ENCODE measurements around the gene FDPS.
A peak's percentile ranks its signal among the peaks of the same experiment; 100 is the strongest.
"Not testable (repeated sequence)": the region's sequence is repeated elsewhere in the genome, so short reads cannot be mapped to it uniquely, and the experiment has no call there.

FDPS gene

GRCh38 chr1:155324717-155325602 lies 16.3 kb downstream of the FDPS start:
- H3K4me3 ChIP-seq (ENCODE audit: low read depth in 1 of 2, low read length in 1 of 2): peak overlapping the region; percentile 77 to 100
- TF ChIP-seq CTCF (IDR thresholded peaks at IDR 0.05): no peak
- H3K36me3 ChIP-seq: peaks cover 5% of the 10 kb centered on the region
- peaks cover 38 to 48% of the 10 kb centered on the region in 2 experiments for H3K4me1 ChIP-seq (ENCODE audit: control insufficient read depth in 1 of 2, insufficient read depth in 1 of 2, low read depth in 1 of 2, low read length in 1 of 2)
- no peaks in the 10 kb centered on the region for H3K9me3 ChIP-seq
- H3K27ac ChIP-seq: peak overlapping the region; percentile 90
- H3K27me3 ChIP-seq: no peaks in the 10 kb centered on the region

- Histone ChIP-seq H3K27me3 (no peaks in the 10 kb centered on the region), H3K27ac (peak overlapping the region; percentile 90), H3K9me3 (no peaks in the 10 kb centered on the region), H3K4me1 (ENCODE audit: control insufficient read depth in 1 of 2, insufficient read depth in 1 of 2, low read depth in 1 of 2, low read length in 1 of 2) (peaks cover 35 to 43% of the 10 kb centered on the region in 2 experiments), H3K36me3 (peaks cover 11% of the 10 kb centered on the region), H3K4me3 (ENCODE audit: low read depth in 1 of 2, low read length in 1 of 2) (no peak overlapping the region)
- no peak for TF ChIP-seq CTCF (IDR thresholded peaks at IDR 0.05)
Observed at GRCh38 chr1:155325603-155325893, 16.9 kb downstream of the FDPS start.

GRCh38 chr1:155326020-155326526 lies 17.4 kb downstream of the FDPS start:
- Histone ChIP-seq H3K4me3 (ENCODE audit: low read depth in 1 of 2, low read length in 1 of 2) (no peak overlapping the region), H3K27ac (peak overlapping the region; percentile 5)

GRCh38 chr1:155326631-155327037 lies 18.0 kb downstream of the FDPS start:
- Histone ChIP-seq H3K27me3 (no peaks in the 10 kb centered on the region), H3K36me3 (peaks cover 21% of the 10 kb centered on the region), H3K27ac (no peak overlapping the region), H3K9me3 (no peaks in the 10 kb centered on the region), H3K4me1 (ENCODE audit: control insufficient read depth in 1 of 2, insufficient read depth in 1 of 2, low read depth in 1 of 2, low read length in 1 of 2) (peaks cover 24 to 32% of the 10 kb centered on the region in 2 experiments), H3K4me3 (ENCODE audit: low read depth in 1 of 2, low read length in 1 of 2) (no peak overlapping the region)
- no peak for TF ChIP-seq CTCF (IDR thresholded peaks at IDR 0.05)

More at GRCh38 chr1:155326020-155326526, 17.4 kb downstream of the FDPS start:
- H3K9me3 ChIP-seq: no peaks in the 10 kb centered on the region
- H3K27me3 ChIP-seq: no peaks in the 10 kb centered on the region
- no peak for TF ChIP-seq CTCF (IDR thresholded peaks at IDR 0.05)
- peaks cover 30 to 37% of the 10 kb centered on the region in 2 experiments for H3K4me1 ChIP-seq (ENCODE audit: control insufficient read depth in 1 of 2, insufficient read depth in 1 of 2, low read depth in 1 of 2, low read length in 1 of 2)
- H3K36me3 ChIP-seq: peaks cover 16% of the 10 kb centered on the region

GRCh38 chr1:155327981-155328380 lies 19.3 kb downstream of the FDPS start:
- Histone ChIP-seq H3K27ac (no peak overlapping the region), H3K4me1 (ENCODE audit: control insufficient read depth in 1 of 2, insufficient read depth in 1 of 2, low read depth in 1 of 2, low read length in 1 of 2) (peaks cover 15 to 18% of the 10 kb centered on the region in 2 experiments), H3K4me3 (ENCODE audit: low read depth in 1 of 2, low read length in 1 of 2) (no peak overlapping the region), H3K36me3 (peaks cover 22% of the 10 kb centered on the region), H3K27me3 (no peaks in the 10 kb centered on the region), H3K9me3 (no peaks in the 10 kb centered on the region)
- TF ChIP-seq CTCF (IDR thresholded peaks at IDR 0.05): no peak

- not testable (repeated sequence) for H3K4me3 ChIP-seq (ENCODE audit: low read depth in 1 of 2, low read length in 1 of 2); H3K27ac ChIP-seq; H3K9me3 ChIP-seq; H3K27me3 ChIP-seq
- Histone ChIP-seq H3K4me1 (ENCODE audit: control insufficient read depth in 1 of 2, insufficient read depth in 1 of 2, low read depth in 1 of 2, low read length in 1 of 2) (peaks cover 11 to 13% of the 10 kb centered on the region in 2 experiments), H3K36me3 (peaks cover 25% of the 10 kb centered on the region)
Observed at GRCh38 chr1:155328856-155329255, 20.2 kb downstream of the FDPS start.

All from neutrophil (primary cell).